SIG-M5 (cell line): Measurements from ENCODE around the gene TASP1.
"Not testable (repeated sequence)": the region's sequence is repeated elsewhere in the genome, so short reads cannot be mapped to it uniquely, and the experiment has no call there.

Experiments
- DNase-seq: peaks from one replicate; lab custom pipeline; 2025; lab: John Stamatoyannopoulos, UW

Gene TASP1

DNA sequence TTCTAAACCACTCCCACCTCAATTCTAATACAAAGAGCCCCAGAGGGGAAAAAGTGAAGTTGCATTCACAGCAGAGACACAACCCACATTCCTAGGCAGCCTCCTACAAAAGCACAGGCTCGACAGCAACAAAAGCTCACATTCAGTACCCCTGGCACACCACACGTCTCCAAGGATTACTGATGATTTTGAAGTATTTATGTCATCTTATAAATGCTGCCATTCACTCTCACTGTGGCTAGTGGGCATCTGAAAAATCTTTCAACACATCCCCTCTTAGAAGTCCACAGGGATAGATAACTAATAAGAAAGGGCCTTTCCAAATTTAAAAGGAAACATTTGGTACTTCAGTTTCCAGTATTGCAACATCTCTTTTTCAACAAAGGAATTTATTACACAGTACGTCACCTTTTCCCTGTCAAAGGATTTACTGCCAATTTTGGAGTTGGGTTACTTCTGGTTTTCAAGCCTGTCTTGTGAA, 146.7 kb downstream of the TASP1 start:
- DNase-seq = no peak

DNA sequence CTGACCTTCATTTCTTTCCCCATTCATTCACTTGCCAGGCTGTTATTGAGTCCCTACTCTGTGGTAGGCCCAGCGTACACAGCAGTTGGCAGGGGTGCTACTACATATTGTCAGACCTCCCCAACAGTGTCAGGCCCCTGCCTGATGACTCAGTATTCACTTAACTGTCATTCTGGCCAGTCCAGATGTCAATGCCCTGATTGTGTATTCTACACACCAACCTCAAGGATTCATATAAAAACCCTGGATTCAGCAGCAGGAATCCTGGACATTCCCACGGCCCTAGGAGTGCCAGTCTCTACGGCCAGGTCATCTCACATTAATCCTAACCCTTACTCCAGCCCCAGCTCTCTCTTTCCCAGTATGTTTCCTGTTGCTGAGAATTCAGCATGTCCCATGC, 151.5 kb downstream of the TASP1 start:
- DNase-seq = no peak

DNA sequence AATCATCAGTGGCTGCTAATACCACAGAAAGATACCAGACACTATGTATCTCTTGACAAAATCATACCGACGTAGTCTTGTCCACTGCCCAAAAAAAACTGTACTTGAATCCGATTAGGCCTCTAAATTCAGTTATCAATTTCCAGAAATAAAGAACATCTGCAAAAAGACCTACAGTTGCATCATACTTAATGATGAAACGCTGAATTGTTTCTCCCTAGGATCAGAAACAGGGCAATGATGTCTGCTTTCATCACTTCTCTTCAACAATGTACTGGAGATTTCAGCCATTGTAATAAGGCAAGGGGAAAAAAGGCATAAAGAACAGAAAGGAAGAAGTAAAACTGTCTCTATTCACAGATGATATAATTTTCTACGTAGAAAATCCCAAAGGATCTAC, 152.0 kb downstream of the TASP1 start:
- DNase-seq = no peak

DNA sequence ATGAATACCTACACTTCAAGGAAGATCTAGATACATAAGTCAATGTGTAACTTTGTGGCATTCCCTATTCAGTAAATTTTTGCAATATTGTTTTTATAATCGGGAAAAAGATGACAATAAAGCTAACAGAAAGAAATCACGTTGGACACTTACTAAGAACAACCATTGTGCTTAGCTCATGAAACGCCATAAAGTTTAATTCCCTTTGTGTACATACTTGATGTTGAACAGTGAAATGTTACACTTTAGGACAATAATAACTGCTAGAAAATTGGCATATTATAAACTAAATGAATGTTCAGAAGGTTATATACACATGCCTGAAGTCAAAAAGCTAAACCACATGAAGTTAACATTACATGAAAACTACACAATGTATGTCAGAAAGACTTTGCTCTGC, 153.2 kb downstream of the TASP1 start:
- DNase-seq = no peak

DNA sequence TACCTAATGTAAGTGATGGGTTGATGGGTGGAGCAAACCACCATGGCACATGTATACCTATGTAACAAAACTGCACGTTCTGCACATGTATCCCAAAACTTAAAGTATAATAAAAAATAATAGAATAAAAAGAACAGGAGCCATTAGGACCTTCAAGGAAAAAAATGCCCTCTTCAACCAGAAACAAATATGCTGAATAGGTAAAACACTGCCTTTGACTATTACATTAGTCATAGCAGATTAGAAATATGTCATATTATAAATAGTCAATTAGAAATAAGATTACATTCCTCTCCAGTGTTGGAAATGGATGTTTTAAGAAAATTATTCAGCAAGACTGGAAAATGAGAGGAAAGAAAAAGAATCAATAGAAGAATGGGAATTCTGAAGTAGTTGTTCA, 153.7 kb downstream of the TASP1 start:
- DNase-seq = not testable (repeated sequence)

DNA sequence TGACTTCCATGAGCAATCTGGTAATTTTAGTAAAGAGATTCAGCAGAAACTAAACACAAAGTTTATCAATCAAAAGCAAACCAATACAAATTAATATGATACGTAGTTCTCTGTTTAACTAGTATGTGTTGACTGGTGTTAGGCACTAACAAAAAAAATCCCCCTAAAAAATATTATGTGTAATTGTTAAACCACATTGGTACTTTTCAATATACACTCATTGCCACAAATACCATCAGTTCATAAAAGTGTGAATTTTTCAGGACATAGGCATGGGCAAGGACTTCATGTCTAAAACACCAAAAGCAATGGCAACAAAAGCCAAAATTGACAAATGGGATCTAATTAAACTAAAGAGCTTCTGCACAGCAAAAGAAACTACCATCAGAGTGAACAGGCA, 155.3 kb downstream of the TASP1 start:
- DNase-seq = not testable (repeated sequence)

DNA sequence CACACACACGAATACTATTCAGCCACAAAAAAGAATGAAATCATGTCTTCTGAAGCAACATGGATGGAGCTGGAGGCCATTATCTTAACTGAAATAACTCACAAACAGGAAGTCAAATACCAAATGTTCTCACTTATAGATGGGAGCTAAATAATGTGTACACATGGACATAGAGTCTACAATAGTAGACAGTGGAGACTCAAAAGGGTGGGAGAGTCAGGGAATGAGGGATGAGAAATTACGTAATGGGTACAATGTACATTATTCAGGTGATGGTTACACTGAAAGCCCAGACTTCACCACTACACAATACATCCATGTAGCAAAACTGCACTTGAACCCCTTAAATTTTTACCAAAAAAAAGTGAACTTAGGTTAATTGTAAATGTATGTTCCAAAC, 160.4 kb downstream of the TASP1 start:
- no peak for DNase-seq

DNA sequence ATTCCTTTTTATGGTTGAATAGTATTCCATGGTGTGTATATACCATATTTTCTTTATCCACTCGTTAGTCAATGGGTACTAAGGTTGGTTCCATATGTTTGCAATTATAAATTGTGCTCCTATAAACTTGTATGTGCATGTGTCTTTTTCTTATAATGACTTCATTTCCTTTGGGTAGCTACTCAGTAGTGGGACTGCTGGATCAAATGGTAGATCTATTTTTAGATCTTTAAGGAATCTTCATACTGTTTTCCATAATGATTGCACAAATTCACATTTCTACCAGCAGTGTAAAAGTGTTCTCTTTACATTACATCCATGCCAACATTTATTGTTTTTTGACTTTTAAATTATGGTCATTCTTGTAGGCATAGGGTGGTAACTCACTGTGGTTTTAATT, 164.3 kb downstream of the TASP1 start:
- no peak for DNase-seq

DNA sequence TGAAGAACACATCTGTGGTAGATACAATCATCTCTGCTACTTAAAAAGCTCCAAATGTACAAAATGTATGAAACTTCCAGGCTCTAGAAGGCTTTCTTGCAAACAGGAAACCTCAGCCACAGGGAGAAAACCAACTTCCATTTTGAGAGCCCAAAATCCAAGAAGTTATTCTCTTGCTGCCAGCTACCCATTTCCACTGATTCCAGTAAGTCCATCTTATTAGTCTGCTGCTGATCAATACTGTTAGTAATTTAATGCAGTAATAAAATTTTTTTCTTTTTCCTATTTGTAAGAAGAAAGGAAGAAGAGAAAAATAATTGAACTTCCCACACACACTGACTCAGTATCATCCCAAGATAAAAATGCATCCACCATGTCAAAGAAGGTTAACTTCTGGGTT, 169.5 kb downstream of the TASP1 start:
- DNase-seq = no peak

DNA sequence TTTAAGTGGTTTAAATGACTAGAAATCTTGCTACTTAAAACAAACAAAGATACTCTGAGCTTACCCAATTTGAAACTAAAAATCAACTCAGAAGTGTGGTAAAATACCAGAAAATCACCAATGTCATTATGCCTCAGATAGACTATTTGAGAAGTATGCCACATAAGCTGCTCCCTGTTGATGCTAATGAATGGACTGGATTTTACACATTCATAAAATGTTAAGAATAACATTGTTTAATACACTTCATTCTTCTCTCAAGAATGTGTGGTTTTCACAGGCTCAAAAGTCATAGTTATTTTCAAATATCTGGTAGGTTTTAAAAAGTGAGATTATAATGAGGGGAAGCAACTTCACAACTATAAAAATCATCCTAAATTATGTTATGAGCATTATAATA, 170.6 kb downstream of the TASP1 start:
- no peak for DNase-seq

DNA sequence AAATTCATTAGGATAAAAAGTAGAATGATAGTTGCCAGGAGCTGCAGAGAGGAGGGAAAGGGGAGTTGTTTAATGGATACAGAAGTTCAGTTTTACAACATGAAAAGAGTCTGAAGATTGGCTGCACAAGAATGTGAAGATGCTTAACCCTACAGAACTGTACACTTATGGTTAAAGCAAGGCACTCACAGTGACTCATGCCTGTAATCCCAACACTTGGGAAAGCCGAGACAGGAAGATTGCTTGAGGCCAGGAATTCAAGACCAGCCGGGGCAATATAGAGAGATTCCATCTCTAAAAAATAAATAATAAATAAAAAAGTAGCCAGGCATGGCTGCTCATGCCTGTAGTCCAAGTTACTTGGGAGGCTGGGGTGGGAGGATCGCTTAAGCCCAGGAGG, 174.0 kb downstream of the TASP1 start:
- DNase-seq = no peak

DNA sequence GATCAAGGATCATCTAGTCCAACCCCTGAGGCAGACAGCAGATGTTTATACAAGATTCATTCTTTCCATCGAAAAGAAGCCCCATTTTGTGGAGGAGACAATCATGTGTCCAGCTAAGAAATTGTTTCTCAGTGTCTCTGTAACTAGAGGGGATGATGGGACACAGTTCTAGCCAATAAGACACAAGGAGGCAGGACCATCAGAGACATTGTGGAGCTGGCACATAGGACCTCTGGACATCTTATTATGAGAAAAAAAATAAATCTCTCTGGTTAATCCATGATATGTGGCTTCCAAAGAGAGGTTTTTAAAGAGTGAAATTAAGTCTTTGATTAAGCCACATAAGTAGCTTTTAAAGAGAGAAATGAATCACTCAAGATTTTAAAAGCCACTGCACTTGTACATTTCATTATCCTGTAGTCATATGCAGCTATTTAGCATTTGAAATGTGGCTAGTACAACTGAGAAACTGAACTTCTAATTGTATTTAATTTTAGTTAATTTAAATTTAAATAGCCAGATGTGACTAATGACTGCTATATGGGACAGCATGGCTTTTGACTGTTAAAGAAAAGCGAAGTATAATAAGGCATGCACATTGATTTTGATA, 176.8 kb downstream of the TASP1 start:
- no peak for DNase-seq

DNA sequence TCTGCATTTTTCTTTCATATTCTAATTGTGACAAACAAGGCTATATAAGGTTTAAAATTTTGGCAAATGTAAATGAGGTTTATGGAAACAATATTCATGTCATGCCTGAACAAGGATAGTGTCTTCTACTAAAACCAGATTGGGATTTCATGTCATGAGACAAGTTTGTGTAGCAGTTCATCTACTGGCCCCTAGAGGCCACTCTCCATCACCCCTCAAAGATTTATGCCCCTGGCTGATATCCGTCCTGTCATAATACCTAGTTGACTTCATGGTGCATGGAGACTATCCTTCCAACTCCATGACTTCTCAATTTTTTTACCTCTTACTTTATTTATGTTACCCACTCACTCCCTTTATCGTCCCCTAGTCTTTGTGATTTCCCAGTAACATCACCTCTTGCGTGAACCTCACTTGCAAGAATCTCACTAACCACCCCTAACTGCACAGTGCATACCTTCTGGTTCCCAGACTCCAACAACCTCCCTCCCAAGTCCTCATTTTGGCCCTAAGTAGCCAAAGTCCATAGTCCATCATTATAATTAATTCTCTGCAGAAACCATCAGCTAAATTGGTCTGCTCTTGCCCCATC, 179.8 kb downstream of the TASP1 start:
- DNase-seq = no peak

DNA sequence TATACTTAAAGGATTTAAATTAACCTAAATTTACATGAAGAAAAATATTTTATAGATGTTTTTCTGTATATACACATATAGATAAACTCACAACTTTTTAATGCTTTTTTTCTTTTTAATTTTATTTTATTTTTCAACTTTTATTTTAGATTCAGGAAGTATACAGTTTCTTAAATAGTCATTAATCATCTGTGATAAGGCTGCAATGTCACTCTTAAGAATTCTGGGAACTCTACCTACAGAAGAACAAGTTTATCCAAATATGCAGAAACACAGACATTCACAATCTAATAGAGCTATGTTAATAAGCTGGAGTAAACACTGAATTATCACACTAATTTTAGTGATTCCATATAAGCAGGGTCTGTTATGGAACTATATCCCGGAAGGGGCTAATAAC, 181.2 kb downstream of the TASP1 start:
- no peak for DNase-seq

DNA sequence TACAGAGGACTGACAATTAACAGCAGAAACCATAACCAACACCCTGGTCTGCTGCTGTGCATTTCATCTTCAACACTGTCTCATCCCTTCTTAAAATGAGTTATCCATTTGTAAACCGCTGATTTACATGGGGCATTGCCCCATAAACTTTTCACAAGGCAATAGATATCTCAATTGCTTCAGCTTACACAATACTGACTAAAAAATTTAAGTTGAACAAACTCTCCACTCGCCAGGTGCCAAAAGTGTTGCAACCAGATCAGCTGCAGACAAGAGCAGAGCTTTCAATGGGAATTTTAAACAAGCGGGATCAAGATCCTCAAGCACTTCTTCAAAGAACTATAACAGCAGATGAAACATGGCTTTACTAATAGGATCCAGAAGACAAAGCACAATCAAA, 183.0 kb downstream of the TASP1 start:
- no peak for DNase-seq

DNA sequence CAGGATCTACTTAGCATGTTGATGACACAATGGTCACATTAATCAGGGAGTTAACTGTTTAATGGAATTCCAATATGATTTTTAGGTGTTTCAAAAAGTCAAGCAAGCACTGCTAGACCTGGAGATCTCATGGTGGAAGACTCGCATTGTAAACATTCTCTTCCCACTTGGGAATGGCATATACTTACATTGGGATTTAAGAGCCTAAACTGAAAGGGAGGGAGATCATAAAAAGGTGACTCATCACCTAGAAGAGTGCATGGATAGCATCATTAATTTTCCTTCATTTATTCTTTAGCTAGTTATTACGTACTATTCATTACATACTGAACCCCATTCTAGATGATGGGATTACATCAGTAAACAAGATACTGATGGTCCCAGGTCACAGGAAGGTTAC, 185.4 kb downstream of the TASP1 start:
- no peak for DNase-seq

DNA sequence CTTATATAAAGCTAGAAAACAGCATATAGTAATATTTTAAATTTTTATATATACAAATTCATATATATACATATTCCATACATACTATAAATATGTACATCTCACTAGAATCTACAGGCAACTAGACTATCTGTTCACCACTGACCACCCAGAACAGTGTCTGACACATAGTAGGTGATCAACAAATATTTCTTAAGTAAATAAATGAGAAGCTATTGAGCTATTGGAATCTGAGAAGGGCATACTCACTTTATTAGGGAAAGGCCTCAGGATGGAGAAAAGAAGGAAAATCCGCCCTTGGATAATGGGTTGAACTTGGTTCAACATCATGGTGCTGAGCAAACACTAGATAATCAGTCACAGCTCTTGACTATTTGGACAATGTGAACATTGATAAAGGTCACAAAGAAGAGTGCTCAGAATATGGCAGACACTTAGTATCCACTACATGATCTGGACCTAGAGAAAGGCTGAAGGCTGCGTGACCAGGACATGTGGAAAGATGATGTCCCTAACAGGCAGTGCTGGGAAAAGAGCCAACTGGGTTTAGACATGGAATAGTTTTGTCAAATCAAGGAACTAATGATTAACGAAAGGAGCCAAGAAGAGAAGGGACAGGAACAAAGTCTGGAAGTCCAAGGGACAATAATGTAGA, 186.1 kb downstream of the TASP1 start:
- DNase-seq = no peak

DNA sequence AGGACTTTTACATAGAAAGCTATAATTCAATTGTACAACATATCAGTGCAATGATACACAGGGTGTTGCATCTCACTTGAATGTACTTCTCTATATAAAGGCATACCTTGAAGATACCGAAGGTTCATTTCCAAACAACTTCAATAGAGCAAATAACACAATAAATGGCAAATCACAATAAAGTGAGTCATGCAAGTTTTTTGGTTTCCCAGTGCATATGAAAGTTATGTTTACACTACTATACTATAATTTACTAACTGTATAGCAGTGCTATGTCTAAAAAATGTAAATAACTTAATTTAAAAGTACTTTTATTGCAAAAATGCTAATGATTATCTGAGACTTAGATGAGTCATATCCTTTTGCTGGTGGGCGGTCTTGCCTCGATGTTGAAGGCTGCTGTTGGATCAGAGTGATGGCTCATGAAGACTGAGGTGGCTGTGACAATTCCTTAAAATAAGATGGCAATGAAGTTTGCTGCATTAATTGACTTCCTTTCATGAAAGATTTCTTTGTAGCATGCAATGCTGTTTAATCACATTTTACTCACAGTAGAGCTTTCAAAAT, 188.8 kb downstream of the TASP1 start:
- no peak for DNase-seq

DNA sequence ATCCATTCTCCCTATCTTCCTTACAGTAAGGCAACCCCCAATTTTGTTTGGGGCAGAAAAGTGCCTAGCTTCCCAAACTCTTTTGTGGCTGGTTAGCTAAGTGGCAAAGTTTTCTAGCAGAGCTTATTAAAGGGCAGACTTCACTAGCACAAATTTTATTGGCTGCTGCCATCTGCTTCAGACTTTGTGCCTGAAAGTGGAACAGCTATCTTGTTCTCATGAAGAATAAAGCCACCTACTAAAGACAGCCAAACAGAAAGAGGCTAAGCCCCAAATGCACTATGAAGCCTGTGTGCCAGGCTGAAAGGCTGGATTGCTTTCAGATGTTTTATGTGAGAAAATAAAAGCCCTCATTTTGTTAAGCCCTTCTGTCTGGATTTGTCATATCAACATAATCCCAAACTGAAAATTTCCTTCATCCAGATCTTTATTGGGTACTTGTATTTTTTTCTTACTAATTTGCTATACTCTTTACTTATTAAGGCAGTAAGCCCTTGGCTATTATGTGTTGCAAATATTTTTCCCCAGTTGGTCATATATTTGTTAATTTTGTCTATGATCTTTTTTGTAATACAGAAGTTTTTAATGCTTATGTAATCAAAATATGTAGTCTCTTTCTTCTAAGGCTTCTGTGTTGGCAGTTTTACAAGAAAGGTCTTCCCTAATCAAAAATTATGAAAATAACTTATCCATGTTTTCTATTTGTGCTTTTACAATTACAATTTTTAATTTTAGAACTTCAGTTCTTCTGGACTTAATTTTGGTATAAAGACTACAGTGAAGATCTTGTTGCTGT, 191.1 kb downstream of the TASP1 start:
- DNase-seq = no peak

DNA sequence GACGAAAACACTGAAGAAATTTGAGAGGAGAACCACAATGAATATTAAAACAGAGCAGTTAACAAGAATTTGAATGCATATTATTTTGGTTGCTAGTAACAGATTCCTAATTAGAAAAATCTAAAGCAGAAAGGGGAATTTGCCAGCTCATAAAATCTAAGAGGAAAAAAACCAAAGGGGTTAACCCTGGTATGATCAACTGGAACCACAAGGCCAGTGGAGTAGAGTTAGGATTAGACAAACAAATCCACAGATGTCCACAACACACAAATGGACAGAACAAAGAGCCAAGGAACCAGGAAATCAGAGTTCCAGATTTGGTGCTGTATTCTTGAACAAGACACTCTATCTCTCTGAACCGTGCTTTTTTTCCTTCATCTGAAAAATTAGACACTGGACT, 195.0 kb downstream of the TASP1 start:
- DNase-seq = no peak

DNA sequence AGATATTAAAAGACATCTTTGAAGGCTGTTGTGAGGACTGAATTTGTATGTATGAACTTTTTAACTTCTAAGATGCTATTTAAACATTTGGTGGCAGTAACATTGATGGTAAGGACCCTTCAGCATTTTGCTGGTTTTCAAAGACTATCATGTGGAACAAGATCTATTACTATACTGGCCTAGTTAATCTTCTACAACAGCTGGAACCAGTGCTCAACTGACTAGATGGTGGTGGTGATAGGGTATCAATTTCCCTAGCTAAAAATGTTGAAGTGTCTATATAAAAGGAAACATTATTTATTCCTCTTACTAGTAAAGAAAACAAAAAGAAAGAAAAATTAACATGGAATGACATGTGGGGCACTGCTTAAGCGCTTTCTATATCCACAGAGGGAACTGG, 195.7 kb downstream of the TASP1 start:
- DNase-seq = no peak

DNA sequence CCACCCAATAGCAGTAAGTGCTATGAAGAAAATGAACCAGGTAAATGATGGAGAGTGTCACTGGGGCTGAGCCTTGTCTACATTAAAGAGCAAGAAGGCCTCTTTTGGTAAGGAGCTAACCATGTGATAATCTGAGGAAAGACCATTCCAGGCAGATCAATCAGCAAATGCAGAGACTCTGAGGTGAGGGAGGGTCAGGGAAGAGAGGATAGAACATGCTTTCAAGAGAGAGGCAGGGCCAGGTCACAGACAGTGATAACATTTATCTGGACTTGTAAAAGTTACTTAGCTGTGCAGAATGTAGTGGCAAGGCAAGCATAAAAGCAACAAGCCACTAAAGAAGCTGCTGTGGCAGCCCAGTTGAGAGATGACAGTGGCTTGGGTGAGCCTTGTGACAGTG, 197.3 kb downstream of the TASP1 start:
- DNase-seq = no peak

DNA sequence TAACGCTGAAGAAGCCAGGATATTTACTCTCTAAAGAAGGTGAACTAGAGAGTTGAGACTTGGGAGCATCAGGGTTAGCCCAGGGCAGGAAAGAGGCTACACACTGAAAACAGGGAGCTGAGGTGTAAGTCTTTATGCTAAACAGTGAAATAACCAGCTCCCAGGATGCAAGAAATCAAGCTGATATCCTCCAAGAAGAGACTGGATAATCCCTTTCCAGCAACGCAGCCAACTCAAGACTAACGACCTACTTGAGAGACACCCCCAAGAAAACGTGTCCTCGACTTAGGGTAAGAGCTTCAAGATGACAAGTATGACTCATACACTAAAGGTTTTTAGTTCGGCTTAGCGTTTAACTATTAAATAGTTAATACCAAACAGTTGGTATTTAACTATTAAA, 202.2 kb downstream of the TASP1 start:
- DNase-seq = no peak
